ENCODE measurements around the gene MYH11.

GRCh38 chr16:15832241-15832640 is 24.6 kb downstream of the MYH11 start:
- TF ChIP-seq POLR2AphosphoS5 (IDR thresholded peaks at IDR 0.05; ENCODE audit: low read depth, low read length): no peak
- no peak for TF ChIP-seq POLR2A (IDR thresholded peaks at IDR 0.05; ENCODE audit: low read depth, low read length)
- TF ChIP-seq TAF1 (IDR thresholded peaks at IDR 0.05; ENCODE audit: low read depth, low read length): no peak

Data from GM12891 (cell line).